Right renal pelvis (tissue), 4 donors: ENCODE results near the gene UNC45A. TPM values are rescaled to one million over a fixed set of nuclear protein-coding genes. Genes with fewer than 3 reads are reported as not detected.
A peak's percentile ranks its signal among the peaks of the same experiment; 100 is the strongest.

Source experiments
- DNase-seq, 4 donors: peaks; one replicate each; pipeline ENCODE4 v3.0.0-alpha.2; 2013; ENCODE audit warnings: low read depth in 4 of 4, low spot score in 3 of 4, missing footprints in 1 of 4
- polyA plus RNA-seq, 4 donors: library from polyadenylated mRNA; unstranded; fragments of 120-200 nt; gene quantifications; one replicate each; pipeline ENCODE4 v1.2.1, GENCODE V29; 2013; ENCODE audit not compliant: insufficient read length in 4 of 4

The UNC45A gene
- polyA plus RNA-seq, 4 donors: 61.5 to 73.7 (median 62.8) TPM

- no peak for DNase-seq
These were observed 4.7 kb downstream of the UNC45A start for GRCh38 chr15:90939756-90940155.

DNA sequence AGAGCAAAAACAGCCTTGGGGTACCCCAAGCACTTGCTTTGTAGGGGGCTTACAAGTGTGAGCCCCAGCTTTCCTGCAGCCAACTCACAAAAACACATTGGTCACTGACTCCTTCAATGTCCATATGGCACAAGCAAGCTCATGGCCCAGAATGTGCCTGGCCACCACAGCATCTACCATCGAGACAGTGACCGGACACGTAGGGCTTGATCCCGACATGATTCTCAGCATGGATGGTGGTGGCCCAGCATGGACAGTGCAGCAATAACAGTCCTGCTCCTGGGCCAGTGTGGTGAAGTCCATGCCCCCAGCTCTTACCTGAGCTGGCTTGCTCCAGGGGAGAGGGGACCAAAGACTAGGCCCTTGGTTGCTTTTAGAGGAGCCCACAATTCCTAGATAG lies 6.0 kb downstream of the UNC45A start:
- no peak for DNase-seq

DNA sequence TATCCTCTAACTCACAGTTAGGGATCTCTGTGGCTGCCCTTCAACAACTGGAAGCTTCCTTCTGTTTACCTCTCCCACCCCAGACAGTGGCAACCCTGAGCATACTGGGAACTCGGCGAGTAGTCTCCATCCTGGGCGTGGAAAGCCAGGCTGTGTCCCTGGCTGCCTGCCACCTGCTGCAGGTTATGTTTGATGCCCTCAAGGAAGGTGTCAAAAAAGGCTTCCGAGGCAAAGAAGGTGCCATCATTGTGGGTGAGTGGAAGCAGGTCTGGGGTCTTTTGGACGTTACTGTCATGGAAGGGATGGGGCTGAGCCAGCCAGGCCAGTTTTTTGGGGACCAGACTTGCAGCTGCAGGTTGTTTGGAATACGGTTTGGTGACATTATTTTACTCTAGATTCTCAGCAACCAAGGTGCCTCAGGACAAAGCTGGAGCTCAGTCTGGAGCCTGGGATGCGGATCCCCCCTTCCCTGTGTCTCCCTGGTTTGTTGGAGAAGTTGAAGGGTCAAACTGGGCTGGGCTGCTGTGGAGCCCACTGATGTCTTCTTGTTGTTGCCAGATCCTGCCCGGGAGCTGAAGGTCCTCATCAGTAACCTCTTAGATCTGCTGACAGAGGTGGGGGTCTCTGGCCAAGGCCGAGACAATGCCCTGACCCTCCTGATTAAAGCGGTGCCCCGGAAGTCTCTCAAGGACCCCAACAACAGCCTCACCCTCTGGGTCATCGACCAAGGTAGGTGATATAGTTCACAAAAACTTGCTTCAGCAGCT lies 7.5 kb downstream of the UNC45A start:
- DNase-seq: no peak

GRCh38 chr15:90945091-90945490 lies 10.0 kb downstream of the UNC45A start:
- no peak for DNase-seq

- DNase-seq: no peak
These were observed 11.5 kb downstream of the UNC45A start for GRCh38 chr15:90946538-90946937.

DNA sequence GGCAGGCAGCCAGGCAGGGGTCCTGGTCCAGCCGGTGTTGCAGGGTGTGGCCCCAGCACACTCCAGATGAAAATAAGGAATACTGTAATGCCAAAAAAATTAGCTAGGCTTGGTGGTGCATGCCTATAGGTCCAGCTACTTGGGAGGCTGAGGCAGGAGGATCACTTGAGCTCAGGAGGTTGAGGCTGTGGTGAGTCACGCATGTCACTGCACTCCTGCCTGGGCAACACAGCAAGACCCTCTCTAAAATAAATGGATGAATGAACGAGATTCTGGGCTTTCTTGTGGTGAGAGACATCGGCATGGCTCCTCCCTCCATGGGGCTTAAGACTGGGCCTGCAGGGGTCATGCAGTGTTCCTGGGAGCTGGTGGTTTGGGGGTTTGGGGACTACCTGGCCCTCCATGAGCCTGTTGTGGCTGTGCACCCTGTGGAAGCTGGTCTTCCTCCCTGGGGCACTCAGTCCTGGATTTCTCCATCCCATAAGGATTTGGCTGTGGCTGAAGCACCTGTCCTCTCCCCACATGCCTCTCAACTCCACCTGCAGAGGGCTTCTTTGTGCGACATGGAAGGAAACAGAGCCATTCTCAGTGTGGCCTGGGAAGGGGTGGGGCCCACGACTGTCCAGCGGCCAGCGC lies 12.0 kb downstream of the UNC45A start:
- no peak for DNase-seq

GRCh38 chr15:90947577-90948357 lies 12.7 kb downstream of the UNC45A start:
- no peak for DNase-seq

DNA sequence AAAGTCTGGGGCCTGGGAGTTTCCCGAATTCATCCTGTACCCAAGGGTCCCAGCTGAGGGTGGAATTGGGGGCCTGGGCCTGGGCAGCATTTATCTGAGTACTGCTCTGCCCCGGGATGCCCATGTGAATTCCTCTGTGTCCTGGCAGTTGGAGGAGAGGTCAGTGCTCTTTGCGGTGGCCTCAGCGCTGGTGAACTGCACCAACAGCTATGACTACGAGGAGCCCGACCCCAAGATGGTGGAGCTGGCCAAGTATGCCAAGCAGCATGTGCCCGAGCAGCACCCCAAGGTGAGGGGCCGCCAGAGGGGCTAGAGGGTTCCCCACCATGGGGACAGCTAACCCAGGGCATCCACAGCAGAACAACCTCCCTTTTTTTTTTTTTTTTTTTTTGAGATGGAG lies 13.4 kb downstream of the UNC45A start:
- DNase-seq: no peak

DNA sequence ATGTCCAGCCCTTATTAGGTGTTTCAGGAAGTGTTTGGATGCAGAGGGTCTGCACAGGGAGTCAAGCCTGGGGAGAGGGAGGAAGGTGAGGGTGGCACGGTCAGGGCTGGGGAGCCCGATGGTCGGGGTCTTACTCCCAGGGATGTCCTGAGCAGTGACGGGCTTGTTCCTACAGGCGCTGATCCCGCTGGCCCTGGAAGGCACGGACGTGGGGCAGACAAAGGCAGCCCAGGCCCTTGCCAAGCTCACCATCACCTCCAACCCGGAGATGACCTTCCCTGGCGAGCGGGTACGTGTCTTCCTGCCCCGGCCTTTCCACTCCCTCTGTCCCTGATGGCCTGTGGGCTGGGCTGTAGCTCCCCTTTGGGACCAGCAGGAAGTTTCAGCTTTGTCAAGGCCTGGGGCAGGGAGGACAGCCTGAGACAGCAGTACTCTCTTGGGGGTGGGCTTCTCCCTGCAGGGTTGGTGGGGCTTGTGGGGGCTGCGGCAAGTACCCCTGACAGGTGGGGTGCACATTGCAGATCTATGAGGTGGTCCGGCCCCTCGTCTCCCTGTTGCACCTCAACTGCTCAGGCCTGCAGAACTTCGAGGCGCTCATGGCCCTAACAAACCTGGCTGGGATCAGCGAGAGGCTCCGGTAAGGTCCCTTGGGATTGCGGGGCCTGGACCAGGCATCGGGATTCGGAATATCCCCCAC lies 15.0 kb downstream of the UNC45A start:
- no peak for DNase-seq

DNA sequence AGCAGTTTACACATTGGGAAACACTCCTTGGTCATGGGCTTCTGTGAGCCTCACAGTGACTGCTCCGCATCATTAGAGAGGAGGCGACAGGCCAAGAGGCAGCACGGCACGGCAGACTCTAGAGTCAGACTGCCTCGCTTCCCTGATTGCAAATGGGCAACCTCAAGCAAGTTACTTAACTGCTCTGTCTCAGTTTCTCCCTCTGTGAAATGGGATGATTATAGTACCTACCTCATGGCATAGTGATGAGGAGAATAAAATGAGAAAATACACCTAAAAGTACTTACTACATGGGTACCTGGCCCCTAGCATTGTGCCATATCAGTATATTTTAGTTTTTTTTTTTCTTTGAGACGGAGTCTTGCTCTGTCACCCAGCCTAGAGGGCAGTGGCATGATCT lies 15.6 kb downstream of the UNC45A start:
- DNase-seq: no peak

GRCh38 chr15:90952901-90953677 lies 18.0 kb downstream of the UNC45A start:
- no peak for DNase-seq

GRCh38 chr15:90953947-90954711 lies 19.0 kb downstream of the UNC45A start:
- DNase-seq: no peak

- peak in 3 of 4 donors; percentile 81 to 85 (median 85) for DNase-seq
These were observed 19.9 kb downstream of the UNC45A start, which contains the start of gene RCCD1 for GRCh38 chr15:90954712-90955623. TSS of gene RCCD1 (plus strand) at chr15:90954884. CDS start at chr15:90956735, 1,851 bp downstream.

DNA sequence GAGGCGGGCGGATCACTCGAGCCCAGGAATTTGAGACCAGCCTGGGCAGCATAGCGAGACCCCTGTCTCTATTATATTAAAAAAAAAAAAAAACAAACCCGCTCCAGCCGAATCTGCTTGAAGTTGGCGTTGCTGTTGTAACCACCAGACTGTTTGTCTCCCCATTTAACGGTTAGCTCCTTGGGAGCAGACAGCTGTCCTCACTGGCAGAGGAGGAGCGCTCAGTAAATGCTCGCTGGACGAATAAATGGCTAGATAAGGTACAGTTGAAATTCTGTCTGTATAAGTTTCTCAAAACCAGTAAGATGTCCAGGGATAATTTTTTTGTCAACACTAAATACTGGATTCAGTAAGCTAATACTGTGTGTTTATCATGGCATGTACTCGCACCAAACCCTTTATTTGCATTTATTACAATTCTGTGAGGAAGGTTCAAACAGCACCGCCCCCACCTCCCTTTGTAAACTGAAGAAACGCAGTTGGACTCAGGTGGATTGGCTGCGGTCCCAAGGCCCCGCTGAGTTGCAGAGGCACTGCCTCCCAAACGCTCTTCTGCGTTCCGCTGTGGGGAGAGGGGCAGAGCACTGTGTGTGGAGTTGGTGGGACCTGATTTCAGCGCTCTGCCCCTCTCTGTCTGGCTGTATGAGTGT lies 20.7 kb downstream of the UNC45A start:
- DNase-seq: no peak

DNA sequence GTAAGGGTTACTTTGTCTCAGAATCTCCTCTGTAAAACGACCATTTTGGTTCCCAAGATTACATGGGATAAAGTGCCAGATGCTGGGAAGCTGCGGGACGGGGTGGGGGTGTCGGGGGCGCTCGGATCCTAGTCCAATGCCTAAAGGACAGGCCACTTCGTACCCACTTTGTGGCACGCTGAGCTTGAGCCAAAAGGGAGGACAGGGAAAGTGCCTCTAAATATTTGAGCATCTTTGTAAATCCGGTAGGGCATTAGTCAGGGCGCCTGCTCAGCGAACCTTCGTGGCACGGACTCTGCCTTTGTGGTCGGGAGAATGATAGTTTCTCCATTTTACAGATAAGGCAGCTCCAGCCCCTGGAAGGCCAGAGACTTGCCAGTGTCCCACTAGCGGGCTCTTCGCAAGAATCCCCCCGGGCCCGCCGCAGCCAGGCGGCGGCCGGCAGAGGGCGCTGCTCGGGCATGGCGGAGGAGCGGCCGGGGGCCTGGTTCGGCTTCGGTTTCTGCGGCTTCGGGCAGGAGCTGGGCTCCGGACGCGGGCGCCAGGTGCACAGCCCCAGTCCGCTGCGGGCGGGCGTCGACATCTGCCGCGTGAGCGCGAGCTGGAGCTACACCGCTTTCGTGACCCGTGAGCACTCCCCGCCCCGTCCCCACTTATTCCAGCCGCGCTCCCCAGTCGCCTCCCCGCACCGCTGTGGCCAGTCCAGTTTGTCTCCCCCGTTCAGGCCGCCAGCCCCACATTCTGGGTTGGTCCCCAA lies 21.4 kb downstream of the UNC45A start:
- DNase-seq: peak; percentile 54 to 78 (median 68)

DNA sequence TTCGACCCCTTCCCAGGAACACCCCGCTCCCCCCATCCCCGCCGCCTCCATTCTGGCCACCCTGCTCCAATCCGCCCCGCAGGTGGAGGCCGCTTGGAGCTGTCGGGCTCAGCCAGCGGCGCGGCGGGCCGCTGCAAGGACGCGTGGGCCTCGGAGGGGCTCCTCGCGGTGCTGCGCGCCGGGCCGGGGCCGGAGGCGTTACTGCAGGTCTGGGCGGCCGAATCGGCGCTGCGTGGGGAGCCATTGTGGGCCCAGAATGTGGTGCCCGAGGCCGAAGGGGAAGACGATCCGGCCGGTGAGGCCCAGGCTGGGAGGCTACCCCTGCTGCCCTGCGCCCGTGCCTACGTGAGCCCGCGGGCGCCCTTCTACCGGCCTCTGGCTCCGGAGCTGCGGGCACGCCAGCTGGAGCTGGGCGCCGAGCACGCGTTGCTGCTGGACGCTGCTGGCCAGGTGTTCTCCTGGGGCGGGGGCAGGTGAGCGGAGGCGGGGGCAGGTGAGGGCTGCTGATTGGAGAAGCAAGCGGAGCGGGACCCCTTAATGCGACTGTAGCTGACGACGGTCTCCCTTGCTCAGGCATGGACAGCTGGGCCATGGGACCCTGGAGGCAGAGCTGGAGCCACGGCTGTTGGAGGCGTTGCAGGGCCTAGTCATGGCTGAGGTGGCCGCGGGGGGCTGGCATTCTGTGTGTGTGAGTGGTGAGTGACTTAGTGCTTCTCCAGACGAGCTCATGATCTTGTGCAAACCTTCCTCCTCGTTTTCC lies 22.1 kb downstream of the UNC45A start:
- no peak for DNase-seq
